HepG2 (cell line): ENCODE data around the gene PCSK7.

Experiments
- FIP1L1 ChIP-seq: fragments of 200-400 bp; formaldehyde crosslinking; IDR thresholded peaks from 2 replicates; pipeline ENCODE4 v1.6.1; 2018; ENCODE audit warnings: low read depth, mild to moderate bottlenecking, low read length, moderate library complexity, borderline replicate concordance; ENCODE audit not compliant: insufficient read depth
- MED1 ChIP-seq: sonication (generic); formaldehyde crosslinking; IDR thresholded peaks from 2 replicates; pipeline ENCODE4 v1.4.0; 2020; ENCODE audit warnings: missing genetic modification reagents
- MYC ChIP-seq: sonication (generic); formaldehyde crosslinking; IDR thresholded peaks from 2 replicates; pipeline ENCODE4 v1.9.0; 2021; ENCODE audit warnings: missing genetic modification reagents, borderline replicate concordance
- RXRA ChIP-seq: sonication (generic); formaldehyde crosslinking; IDR thresholded peaks from 2 replicates; pipeline ENCODE4 v1.5.1; 2020; ENCODE audit warnings: missing genetic modification reagents
- SMARCC2 ChIP-seq: fragments of 450-650 bp; IDR thresholded peaks from 2 replicates; pipeline ENCODE4 v1.6.1; 2017; ENCODE audit warnings: antibody characterized with exemption, mild to moderate bottlenecking
- ZNF543 ChIP-seq: sonication (generic); formaldehyde crosslinking; IDR thresholded peaks from 2 replicates; pipeline ENCODE4 v1.4.0; 2020; ENCODE audit warnings: mild to moderate bottlenecking, missing genetic modification reagents
- ZSCAN20 ChIP-seq: sonication (generic); formaldehyde crosslinking; IDR thresholded peaks from 2 replicates; pipeline ENCODE4 v1.4.0; 2020; ENCODE audit warnings: missing genetic modification reagents, mild to moderate bottlenecking, borderline replicate concordance
- TF ChIP-seq, protein P1 (sequence below): sonication (generic); formaldehyde crosslinking; IDR thresholded peaks from 2 replicates; pipeline ENCODE4 v1.5.0; 2020; ENCODE audit warnings: mild to moderate bottlenecking, missing genetic modification reagents, moderate library complexity
- TF ChIP-seq, protein P2 (sequence below): IDR thresholded peaks from 2 replicates; pipeline ENCODE4 v1.6.1; 2016; ENCODE audit warnings: missing biosample characterization, missing genetic modification reagents, low read depth
- TF ChIP-seq, protein P3 (sequence below): sonication (generic); formaldehyde crosslinking; conservative IDR thresholded peaks from 2 replicates; pipeline ENCODE4 v1.8.0; 2022; ENCODE audit warnings: low read depth, missing genetic modification reagents
- TF ChIP-seq, protein P4 (sequence below): IDR thresholded peaks from 2 replicates; pipeline ENCODE4 v1.6.1; 2016; ENCODE audit warnings: low read depth, borderline replicate concordance
- TF ChIP-seq, protein P5 (sequence below): sonication (generic); formaldehyde crosslinking; IDR thresholded peaks from 2 replicates; pipeline ENCODE4 v1.4.0; 2020; ENCODE audit warnings: missing genetic modification reagents
- TF ChIP-seq, protein P6 (sequence below): conservative IDR thresholded peaks from 2 replicates; pipeline ENCODE4 v1.6.1; 2018; ENCODE audit warnings: missing genetic modification reagents

DNA sequence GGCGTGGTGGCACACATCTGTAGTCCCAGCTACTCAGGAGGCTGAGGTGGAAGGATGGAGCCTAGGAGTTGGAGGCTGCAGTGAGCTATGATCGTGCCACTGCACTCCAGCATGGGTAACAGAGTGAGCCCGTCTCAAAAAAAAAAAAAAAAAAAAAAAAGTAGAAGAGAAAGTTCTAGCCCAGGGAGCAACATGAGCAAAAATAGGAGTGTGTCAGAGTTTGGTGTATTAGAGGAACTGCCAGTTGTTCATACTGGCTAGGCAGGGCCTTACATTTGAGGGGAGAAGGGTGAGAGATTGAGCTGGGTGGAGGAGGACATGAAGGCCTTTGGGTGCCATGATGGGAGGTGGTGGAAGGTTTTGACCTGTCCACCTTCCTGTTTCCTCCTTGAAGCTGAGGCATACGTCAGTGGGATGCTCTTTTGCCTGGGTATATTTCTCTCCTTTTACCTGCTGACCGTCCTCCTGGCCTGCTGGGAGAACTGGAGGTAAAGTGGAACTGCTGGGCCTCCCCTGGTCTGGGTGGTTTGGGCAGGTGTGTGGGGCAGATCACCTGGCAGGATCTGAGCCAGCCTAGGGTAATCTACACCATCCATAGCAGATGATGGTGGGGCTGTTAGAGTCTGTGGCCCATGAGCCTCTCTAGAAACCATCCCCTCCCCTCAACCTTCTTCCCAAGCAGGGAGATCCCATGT lies 46.0 kb downstream of the PCSK7 start:
- TF ChIP-seq SMARCC2 (no peak), RXRA (no peak), MED1 (CRISPR knock-in tag) (no peak), MYC (CRISPR knock-in tag) (no peak), FIP1L1 (no peak), ZNF543 (CRISPR knock-in tag) (no peak), ZSCAN20 (no peak)
- TF ChIP-seq, protein P1, sequence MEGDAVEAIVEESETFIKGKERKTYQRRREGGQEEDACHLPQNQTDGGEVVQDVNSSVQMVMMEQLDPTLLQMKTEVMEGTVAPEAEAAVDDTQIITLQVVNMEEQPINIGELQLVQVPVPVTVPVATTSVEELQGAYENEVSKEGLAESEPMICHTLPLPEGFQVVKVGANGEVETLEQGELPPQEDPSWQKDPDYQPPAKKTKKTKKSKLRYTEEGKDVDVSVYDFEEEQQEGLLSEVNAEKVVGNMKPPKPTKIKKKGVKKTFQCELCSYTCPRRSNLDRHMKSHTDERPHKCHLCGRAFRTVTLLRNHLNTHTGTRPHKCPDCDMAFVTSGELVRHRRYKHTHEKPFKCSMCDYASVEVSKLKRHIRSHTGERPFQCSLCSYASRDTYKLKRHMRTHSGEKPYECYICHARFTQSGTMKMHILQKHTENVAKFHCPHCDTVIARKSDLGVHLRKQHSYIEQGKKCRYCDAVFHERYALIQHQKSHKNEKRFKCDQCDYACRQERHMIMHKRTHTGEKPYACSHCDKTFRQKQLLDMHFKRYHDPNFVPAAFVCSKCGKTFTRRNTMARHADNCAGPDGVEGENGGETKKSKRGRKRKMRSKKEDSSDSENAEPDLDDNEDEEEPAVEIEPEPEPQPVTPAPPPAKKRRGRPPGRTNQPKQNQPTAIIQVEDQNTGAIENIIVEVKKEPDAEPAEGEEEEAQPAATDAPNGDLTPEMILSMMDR (CRISPR knock-in tag): no peak
- TF ChIP-seq, protein P2, sequence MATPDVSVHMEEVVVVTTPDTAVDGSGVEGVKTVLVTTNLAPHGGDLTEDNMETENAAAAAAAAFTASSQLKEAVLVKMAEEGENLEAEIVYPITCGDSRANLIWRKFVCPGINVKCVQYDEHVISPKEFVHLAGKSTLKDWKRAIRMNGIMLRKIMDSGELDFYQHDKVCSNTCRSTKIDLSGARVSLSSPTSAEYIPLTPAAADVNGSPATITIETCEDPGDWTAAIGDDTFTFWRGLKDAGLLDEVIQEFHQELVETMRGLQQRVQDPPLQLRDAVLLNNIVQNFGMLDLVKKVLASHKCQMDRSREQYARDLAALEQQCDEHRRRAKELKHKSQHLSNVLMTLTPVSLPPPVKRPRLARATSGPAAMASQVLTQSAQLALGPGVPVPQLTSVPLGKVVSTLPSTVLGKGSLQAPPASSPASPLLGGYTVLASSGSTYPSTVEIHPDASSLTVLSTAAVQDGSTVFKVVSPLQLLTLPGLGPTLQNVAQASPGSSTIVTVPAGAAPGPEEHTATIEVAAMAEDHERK (CRISPR knock-in tag): no peak
- TF ChIP-seq, protein P3, sequence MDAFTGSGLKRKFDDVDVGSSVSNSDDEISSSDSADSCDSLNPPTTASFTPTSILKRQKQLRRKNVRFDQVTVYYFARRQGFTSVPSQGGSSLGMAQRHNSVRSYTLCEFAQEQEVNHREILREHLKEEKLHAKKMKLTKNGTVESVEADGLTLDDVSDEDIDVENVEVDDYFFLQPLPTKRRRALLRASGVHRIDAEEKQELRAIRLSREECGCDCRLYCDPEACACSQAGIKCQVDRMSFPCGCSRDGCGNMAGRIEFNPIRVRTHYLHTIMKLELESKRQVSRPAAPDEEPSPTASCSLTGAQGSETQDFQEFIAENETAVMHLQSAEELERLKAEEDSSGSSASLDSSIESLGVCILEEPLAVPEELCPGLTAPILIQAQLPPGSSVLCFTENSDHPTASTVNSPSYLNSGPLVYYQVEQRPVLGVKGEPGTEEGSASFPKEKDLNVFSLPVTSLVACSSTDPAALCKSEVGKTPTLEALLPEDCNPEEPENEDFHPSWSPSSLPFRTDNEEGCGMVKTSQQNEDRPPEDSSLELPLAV (CRISPR knock-in tag): no peak
- TF ChIP-seq, protein P4, sequence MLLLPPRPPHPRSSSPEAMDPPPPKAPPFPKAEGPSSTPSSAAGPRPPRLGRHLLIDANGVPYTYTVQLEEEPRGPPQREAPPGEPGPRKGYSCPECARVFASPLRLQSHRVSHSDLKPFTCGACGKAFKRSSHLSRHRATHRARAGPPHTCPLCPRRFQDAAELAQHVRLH: no peak
- TF ChIP-seq, protein P5, sequence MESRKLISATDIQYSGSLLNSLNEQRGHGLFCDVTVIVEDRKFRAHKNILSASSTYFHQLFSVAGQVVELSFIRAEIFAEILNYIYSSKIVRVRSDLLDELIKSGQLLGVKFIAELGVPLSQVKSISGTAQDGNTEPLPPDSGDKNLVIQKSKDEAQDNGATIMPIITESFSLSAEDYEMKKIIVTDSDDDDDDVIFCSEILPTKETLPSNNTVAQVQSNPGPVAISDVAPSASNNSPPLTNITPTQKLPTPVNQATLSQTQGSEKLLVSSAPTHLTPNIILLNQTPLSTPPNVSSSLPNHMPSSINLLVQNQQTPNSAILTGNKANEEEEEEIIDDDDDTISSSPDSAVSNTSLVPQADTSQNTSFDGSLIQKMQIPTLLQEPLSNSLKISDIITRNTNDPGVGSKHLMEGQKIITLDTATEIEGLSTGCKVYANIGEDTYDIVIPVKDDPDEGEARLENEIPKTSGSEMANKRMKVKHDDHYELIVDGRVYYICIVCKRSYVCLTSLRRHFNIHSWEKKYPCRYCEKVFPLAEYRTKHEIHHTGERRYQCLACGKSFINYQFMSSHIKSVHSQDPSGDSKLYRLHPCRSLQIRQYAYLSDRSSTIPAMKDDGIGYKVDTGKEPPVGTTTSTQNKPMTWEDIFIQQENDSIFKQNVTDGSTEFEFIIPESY: no peak
- TF ChIP-seq, protein P6, sequence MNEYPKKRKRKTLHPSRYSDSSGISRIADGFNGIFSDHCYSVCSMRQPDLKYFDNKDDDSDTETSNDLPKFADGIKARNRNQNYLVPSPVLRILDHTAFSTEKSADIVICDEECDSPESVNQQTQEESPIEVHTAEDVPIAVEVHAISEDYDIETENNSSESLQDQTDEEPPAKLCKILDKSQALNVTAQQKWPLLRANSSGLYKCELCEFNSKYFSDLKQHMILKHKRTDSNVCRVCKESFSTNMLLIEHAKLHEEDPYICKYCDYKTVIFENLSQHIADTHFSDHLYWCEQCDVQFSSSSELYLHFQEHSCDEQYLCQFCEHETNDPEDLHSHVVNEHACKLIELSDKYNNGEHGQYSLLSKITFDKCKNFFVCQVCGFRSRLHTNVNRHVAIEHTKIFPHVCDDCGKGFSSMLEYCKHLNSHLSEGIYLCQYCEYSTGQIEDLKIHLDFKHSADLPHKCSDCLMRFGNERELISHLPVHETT (CRISPR knock-in tag): no peak
